ENCODE data around the gene SH2D1A.
A peak's percentile ranks its signal among the peaks of the same experiment; 100 is the strongest.
"Not testable (repeated sequence)": the region's sequence is repeated elsewhere in the genome, so short reads cannot be mapped to it uniquely, and the experiment has no call there.

The SH2D1A gene

DNA sequence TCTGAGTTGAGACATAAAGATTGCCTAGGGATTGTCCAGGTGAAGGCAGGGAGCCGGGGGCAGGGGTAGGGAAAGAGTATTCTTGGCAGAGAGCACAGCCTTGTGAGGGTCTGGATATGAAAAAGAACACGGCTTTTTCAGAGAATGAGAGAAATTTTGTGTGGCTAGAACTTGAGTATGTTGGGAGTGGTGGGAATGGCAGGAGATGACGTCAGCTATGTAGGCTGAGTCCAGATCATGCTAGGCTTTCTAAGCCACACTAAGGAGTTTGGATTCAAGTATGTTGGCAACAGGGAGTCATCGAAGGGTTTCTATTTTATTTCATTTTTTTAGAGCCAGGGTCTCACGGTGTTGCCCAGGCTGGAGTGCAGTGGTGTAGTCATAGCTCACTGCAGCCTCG lies 40.0 kb downstream of the SH2D1A start:
- no peaks in the 10 kb centered on the region for H3K4me1 Mint-ChIP-seq
- DNase-seq (ENCODE audit: low spot score in 2 of 2) = no peak
- no peaks in the 10 kb centered on the region for H3K9me3 Mint-ChIP-seq
- no peak overlapping the region for H3K27ac Mint-ChIP-seq
- H3K36me3 Mint-ChIP-seq = no peaks in the 10 kb centered on the region
- H3K4me3 Mint-ChIP-seq = no peak overlapping the region
- no peak for ATAC-seq (ENCODE audit: low read depth)
- H3K27me3 Mint-ChIP-seq = peaks cover 3% of the 10 kb centered on the region

DNA sequence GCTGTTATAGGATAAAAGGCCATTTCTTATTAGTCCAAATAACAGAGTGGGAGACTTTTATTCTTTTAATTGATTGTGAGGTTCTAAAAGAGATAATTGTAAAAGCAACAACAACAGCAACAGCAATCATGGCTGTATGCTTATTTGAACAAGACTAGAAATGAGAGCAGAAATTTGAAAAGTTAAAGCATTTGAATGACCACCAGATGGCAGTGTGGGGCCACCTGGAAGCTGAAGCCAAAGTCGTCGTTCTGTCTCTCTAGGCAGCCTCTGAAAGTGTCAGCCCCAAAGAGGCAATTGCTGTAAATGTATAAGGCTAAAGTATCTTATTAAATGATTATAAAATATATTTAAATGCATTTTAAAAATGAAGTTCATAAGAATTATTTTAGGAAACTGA lies 42.2 kb downstream of the SH2D1A start:
- H3K4me1 Mint-ChIP-seq = no peaks in the 10 kb centered on the region
- peak; percentile 20 to 38 for DNase-seq (ENCODE audit: low spot score in 2 of 2)
- no peaks in the 10 kb centered on the region for H3K9me3 Mint-ChIP-seq
- ATAC-seq (ENCODE audit: low read depth) = peak; percentile 43
- no peak overlapping the region for H3K27ac Mint-ChIP-seq
- H3K36me3 Mint-ChIP-seq = no peaks in the 10 kb centered on the region
- no peak overlapping the region for H3K4me3 Mint-ChIP-seq
- H3K27me3 Mint-ChIP-seq = peaks cover 3% of the 10 kb centered on the region

DNA sequence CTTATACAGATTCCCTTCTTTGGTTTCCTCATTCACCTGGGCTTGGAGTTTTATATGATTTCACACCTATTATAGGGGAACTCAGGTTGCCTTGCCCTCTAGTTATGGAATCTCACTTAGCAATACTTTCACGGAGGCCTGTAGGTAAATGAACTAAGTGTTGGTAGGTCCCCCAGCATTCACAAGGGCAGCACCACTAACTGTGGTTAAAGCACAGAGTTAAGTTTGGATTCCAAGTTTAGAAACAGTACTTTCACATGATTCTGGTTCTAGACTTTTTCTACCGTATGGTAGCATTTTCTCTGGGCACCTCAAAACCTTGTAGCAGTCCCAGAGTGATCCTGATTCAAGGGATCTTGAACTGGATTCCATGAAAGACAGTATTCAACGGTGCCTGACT lies 46.4 kb downstream of the SH2D1A start:
- ATAC-seq (ENCODE audit: low read depth) (no peak), DNase-seq (ENCODE audit: low spot score in 2 of 2) (no peak)
- no peak overlapping the region for H3K4me3 Mint-ChIP-seq
- no peaks in the 10 kb centered on the region for H3K36me3 Mint-ChIP-seq
- H3K9me3 Mint-ChIP-seq = no peaks in the 10 kb centered on the region
- H3K27me3 Mint-ChIP-seq = peaks cover 3% of the 10 kb centered on the region
- peaks cover 2% of the 10 kb centered on the region for H3K4me1 Mint-ChIP-seq
- no peak overlapping the region for H3K27ac Mint-ChIP-seq

DNA sequence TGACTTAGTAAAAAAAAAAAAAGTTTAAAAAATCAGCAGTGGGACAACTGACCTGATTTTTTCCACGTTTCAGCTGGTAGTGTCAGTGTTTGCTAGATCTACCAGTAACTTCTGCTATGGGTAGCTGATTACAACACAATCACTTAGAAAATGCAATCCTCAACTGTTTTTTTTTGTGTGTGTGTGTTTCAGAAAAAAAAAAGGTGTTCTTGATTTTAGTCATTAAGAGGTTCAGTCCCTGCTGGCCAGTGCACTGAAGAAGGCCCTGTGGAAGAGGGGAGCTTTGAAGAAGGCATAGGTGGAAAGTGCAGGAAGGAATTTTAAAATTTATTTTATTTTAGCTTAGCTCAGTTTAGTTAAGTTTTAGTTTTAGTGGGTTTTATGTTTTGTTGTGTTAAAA lies 46.9 kb downstream of the SH2D1A start:
- Mint-ChIP-seq H3K9me3 (no peaks in the 10 kb centered on the region), H3K27ac (no peak overlapping the region), H3K27me3 (no peaks in the 10 kb centered on the region), H3K4me3 (no peak overlapping the region), H3K36me3 (no peaks in the 10 kb centered on the region), H3K4me1 (peaks cover 2% of the 10 kb centered on the region)
- ATAC-seq (ENCODE audit: low read depth) = no peak
- DNase-seq (ENCODE audit: low spot score in 2 of 2) = no peak

DNA sequence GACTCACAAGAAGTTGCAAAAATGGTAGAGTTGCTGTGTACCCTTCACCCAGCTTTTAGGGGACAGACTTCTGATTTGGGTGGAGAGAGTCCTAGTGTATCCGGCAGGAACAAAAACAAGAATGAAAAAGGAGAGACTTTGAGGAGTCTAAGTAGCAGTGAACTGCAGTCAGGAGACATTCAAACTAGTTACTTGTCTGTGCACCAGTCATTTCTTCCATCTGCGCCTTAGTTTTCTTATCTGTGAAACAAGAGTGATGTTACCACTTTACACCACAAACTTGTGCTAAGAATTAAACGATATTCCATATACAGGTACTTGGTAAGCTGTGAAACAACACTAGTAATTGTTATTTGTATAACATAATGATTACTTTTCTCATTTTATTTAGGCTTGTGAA lies 47.3 kb downstream of the SH2D1A start:
- Mint-ChIP-seq H3K4me3 (no peak overlapping the region), H3K27me3 (no peaks in the 10 kb centered on the region), H3K27ac (no peak overlapping the region), H3K9me3 (no peaks in the 10 kb centered on the region), H3K4me1 (peaks cover 2% of the 10 kb centered on the region), H3K36me3 (no peaks in the 10 kb centered on the region)
- ATAC-seq (ENCODE audit: low read depth) (no peak), DNase-seq (ENCODE audit: low spot score in 2 of 2) (no peak)

DNA sequence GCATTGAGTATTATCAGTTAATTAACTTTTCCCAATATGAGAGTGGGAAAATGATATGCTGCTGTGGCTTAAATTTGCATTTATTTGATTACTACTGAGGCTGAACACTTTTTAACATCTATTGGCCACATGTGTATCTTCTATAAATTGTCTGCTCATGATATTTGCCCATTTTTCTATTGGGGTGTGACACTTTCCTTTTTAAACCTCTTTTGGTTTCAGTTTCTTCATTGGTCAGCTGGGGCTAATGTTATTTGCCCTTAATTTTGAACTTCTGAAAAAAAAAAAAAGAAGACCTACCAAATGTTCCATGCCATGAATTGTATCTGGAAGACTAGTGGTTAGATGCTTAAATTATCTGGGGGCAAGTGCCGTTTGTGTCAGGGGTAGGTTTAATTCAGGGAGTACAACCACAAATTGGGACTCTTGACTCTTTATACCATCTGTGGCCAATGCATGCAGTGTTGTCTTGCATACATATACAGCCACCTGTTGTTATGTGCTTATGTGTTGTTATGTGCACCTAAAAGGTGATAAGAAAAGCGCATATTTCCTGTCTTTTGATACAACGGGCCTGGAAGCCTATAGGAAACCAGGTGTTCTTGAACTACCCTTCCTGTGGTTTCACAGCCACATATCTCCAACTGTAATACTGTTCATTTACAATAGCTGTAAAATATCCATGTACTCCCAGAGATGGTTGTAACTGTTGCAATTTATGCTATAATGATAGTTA lies 49.0 kb downstream of the SH2D1A start:
- Mint-ChIP-seq H3K36me3 (no peaks in the 10 kb centered on the region), H3K27me3 (no peaks in the 10 kb centered on the region), H3K4me1 (peaks cover 2% of the 10 kb centered on the region), H3K9me3 (no peaks in the 10 kb centered on the region), H3K4me3 (peak overlapping the region; percentile 35), H3K27ac (no peak overlapping the region)
- DNase-seq (ENCODE audit: low spot score in 2 of 2) (no peak), ATAC-seq (ENCODE audit: low read depth) (no peak)

DNA sequence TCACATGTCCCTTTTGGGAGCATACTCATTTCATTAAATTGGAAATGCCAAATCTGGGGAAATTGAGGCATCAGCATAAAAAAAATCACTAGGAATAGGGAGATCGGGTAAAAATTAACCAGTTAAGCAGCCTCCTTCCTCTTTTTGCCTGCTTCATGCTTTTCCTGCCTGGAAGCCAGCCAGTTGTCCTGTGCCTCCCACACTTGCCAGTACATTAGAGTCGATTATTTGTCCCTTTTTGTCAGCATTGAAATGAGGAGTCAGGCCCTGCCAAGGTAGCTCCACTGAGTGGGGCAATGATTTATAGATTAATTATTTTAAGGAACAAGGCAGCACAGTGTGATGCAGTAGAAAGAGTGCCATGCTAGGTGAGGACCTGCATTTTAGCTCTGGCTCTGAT lies 55.3 kb downstream of the SH2D1A start:
- Mint-ChIP-seq H3K27me3 (peaks cover 5% of the 10 kb centered on the region), H3K27ac (no peak overlapping the region), H3K4me3 (no peak overlapping the region), H3K4me1 (no peaks in the 10 kb centered on the region), H3K36me3 (no peaks in the 10 kb centered on the region), H3K9me3 (no peaks in the 10 kb centered on the region)
- ATAC-seq (ENCODE audit: low read depth) = no peak
- DNase-seq (ENCODE audit: low spot score in 2 of 2) = no peak

DNA sequence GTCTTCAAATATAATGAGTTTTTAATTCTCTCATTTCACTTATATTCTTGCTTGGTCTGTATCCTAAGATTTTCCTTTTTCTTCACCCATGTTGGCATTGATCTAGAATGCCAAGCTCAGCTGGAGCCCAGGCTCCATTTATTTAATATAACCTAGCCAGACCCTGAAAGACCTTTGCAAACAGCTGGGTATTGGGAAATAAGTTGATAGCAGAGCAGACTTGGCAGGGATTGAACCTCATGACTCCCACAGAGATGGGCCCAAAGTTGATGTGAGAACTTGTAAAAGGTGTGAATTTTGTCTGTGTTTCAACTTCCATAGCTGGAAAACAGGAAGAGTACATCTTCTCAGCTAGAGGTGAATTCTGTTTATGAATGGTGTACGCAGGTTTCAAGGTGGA lies 59.5 kb downstream of the SH2D1A start:
- H3K27me3 Mint-ChIP-seq = peaks cover 5% of the 10 kb centered on the region
- ATAC-seq (ENCODE audit: low read depth) = no peak

DNA sequence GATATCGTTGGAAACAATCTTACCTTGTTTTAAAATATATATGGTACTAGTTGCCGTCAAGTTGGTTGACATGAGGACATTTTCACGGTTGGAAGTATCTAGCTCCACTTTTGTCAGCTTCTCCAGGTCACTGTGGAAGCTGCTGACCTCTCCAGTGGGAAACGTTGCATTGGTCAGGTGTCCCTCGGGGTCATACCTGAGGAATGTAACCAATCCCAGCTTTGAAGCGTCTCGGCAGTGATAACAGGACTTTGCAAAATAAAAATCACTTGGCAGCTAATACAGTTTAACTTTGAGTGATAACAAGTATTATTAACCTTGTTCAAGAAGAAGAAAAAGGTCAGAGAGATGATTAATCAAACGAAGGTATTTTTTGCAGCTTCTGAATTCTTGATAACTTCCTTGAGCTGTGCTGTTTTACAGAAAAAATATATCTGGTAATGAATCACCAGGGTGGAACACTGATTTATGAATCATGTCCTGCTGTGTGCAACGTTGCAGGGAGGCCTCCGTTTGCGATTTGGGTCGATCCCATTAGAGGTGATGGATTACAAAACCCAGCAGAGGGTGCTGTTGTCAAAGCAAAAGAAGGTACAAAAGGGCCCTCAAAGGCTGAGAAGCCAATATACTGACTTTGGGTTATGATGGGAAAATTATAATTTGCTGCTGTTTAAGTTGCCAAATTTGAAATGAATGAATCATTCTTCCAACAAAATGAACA lies 60.1 kb downstream of the SH2D1A start:
- Mint-ChIP-seq H3K36me3 (no peaks in the 10 kb centered on the region), H3K9me3 (no peaks in the 10 kb centered on the region), H3K4me1 (no peaks in the 10 kb centered on the region), H3K27me3 (peaks cover 4% of the 10 kb centered on the region), H3K27ac (no peak overlapping the region), H3K4me3 (no peak overlapping the region)
- ATAC-seq (ENCODE audit: low read depth) (no peak), DNase-seq (ENCODE audit: low spot score in 2 of 2) (peak; percentile 1 to 13)

More for the DNA sequence above, 59.5 kb downstream of the SH2D1A start:
- Mint-ChIP-seq H3K4me3 (no peak overlapping the region), H3K36me3 (no peaks in the 10 kb centered on the region), H3K9me3 (no peaks in the 10 kb centered on the region), H3K4me1 (no peaks in the 10 kb centered on the region), H3K27ac (no peak overlapping the region)
- DNase-seq (ENCODE audit: low spot score in 2 of 2) = no peak

DNA sequence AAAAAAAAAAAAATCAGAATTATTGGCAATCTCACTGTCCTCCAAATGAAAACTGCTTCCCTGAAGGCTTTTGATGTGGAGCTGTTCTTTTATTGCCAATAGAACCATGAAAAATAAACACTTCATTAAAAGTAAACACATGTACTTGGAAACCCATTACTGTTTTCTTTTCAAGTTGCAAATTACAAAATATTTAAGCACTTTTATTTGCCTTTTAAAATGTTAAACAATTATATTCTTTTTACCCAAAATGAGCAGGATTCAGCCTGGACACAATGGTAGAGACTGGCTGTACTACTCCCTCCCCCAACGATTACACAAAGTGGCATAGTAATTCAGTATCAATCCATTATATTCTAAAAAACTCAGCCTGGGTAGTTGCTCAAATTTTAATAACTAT lies 60.9 kb downstream of the SH2D1A start:
- DNase-seq (ENCODE audit: low spot score in 2 of 2) = no peak
- Mint-ChIP-seq H3K27me3 (peaks cover 3% of the 10 kb centered on the region), H3K4me3 (no peak overlapping the region), H3K36me3 (no peaks in the 10 kb centered on the region), H3K27ac (no peak overlapping the region), H3K9me3 (no peaks in the 10 kb centered on the region), H3K4me1 (no peaks in the 10 kb centered on the region)
- no peak for ATAC-seq (ENCODE audit: low read depth)

DNA sequence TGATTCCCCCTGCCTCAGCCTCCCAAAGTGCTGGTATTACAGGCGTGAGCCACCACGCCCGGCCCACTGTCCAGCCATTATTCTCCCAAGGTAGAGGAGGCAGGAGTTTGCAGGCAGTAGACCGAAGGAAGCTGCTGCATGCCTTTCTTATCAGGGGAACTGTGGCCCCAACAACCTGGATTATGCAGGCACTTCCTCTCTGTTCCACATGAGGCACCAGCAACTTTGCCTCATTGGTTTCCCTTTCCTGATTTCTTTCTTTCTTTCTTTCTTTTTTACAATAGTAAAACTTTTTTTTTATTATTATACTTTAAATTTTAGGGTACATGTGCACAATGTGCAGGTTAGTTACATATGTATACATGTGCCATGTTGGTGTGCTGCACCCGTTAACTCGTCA lies 62.0 kb downstream of the SH2D1A start:
- not testable (repeated sequence) for H3K36me3 Mint-ChIP-seq; DNase-seq (ENCODE audit: low spot score in 2 of 2); H3K4me3 Mint-ChIP-seq

DNA sequence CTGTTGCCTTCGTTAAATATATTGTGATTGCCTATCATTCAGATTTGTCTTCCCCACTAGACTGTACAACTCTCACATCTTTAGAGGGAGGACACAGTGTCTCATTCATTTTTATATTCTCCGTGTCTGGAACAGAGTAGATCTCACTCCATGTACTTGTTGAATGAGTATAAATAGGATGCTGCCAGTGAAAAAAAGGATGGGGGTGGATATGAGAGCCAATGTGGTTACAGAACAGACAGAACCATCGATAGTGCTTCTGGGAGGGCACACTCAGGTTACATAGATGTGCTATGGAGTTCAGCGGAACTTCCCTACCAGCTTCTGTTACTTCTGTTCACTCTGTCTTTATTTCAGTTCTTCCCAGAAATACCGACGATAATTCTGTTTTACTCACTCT lies 66.9 kb downstream of the SH2D1A start:
- H3K4me1 Mint-ChIP-seq = no peaks in the 10 kb centered on the region
- ATAC-seq (ENCODE audit: low read depth) = no peak

More for the DNA sequence above, 62.0 kb downstream of the SH2D1A start:
- not testable (repeated sequence) for ATAC-seq (ENCODE audit: low read depth); H3K27ac Mint-ChIP-seq; H3K27me3 Mint-ChIP-seq; H3K4me1 Mint-ChIP-seq; H3K9me3 Mint-ChIP-seq

DNA sequence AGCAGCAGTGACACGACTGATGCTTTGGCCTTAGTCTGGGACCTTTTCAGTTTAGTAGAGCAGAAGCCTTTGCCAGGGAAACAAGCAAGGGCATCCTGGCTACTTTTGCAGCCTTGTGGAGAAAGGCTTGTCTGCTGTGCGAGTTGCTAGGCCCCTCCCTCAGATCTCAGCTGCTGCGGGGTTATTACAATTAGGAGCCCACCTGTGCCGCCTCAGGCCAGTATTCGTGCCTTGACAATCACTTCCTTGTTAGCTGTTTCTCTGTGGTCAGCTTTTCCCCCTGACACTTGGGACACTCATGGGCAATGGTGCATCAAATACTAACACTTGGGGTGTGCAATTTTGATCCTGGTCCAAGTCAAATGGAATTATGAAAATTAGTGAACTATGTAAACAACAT lies 67.9 kb downstream of the SH2D1A start:
- Mint-ChIP-seq H3K9me3 (no peaks in the 10 kb centered on the region), H3K27me3 (peaks cover 4% of the 10 kb centered on the region), H3K36me3 (no peaks in the 10 kb centered on the region), H3K4me1 (no peaks in the 10 kb centered on the region), H3K27ac (no peak overlapping the region), H3K4me3 (no peak overlapping the region)
- DNase-seq (ENCODE audit: low spot score in 2 of 2) (no peak), ATAC-seq (ENCODE audit: low read depth) (no peak)

More for the DNA sequence above, 66.9 kb downstream of the SH2D1A start:
- no peak for DNase-seq (ENCODE audit: low spot score in 2 of 2)
- H3K27ac Mint-ChIP-seq = no peak overlapping the region
- H3K36me3 Mint-ChIP-seq = no peaks in the 10 kb centered on the region
- no peaks in the 10 kb centered on the region for H3K9me3 Mint-ChIP-seq
- H3K27me3 Mint-ChIP-seq = peaks cover 4% of the 10 kb centered on the region
- no peak overlapping the region for H3K4me3 Mint-ChIP-seq

DNA sequence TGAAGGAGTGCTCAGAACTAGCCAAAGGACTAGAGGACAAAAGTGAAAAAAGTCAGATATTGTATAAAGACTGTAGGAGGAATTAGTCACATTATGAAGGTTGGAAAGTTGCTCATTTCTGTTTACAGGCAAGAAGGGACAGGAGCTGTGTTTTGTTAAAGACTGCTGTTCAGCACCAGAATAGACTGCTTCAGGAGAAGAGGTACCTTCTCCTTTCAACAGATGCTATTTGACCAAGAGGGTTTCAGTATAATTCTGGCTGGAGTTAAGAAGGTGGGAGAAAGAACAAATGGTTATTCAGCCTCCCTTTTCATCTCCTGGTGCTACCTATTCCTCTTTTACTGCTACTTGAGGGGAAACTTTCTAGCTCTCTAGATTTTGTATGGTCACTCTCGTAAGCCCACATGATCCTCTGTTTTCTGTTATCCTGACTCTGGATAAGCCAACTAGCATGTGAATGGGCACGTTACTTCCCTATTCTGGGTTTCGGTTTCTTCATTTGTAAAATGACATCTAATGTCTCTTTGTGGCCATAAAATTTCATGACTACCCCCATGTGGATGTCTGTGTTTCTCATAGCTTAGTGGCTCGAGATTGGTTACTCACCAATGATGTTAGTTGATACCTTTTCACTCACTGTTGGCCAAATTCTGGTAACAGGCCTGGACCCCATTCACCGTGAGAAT lies 68.9 kb downstream of the SH2D1A start:
- peaks cover 4% of the 10 kb centered on the region for H3K27me3 Mint-ChIP-seq
- H3K9me3 Mint-ChIP-seq = no peaks in the 10 kb centered on the region
- no peaks in the 10 kb centered on the region for H3K36me3 Mint-ChIP-seq
- no peak for ATAC-seq (ENCODE audit: low read depth)
- no peak overlapping the region for H3K4me3 Mint-ChIP-seq
- DNase-seq (ENCODE audit: low spot score in 2 of 2) = no peak
- no peak overlapping the region for H3K27ac Mint-ChIP-seq
- no peaks in the 10 kb centered on the region for H3K4me1 Mint-ChIP-seq
